DND-41 (cell line): Measurements from ENCODE around the gene CITED2.

Experiments
- CTCF ChIP-seq: IDR thresholded peaks from 2 replicates; pipeline ENCODE4 v1.5.1; 2012; ENCODE audit warnings: borderline replicate concordance, low read length, moderate library complexity, mild to moderate bottlenecking; ENCODE audit not compliant: poor library complexity, severe bottlenecking; ENCODE audit errors: extremely low read depth
- EZH2 ChIP-seq: IDR thresholded peaks from 3 replicates; pipeline ENCODE4 v1.6.1; 2012; ENCODE audit warnings: borderline replicate concordance, low read depth, mild to moderate bottlenecking, moderate library complexity, low read length, inconsistent platforms; ENCODE audit not compliant: severe bottlenecking

GRCh38 chr6:139327038-139327437 is 47.4 kb downstream of the CITED2 start:
- no peak for TF ChIP-seq CTCF
- TF ChIP-seq EZH2, result no peak
